ENCODE measurements around the gene SNCAIP. TPM values are rescaled to one million over a fixed set of nuclear protein-coding genes. Genes with fewer than 3 reads are reported as not detected.

SNCAIP gene
- total RNA-seq, 5 donors from 2014 or later (not counting 1 experiment from before 2014, with no cell fraction given), result not detected

DNA sequence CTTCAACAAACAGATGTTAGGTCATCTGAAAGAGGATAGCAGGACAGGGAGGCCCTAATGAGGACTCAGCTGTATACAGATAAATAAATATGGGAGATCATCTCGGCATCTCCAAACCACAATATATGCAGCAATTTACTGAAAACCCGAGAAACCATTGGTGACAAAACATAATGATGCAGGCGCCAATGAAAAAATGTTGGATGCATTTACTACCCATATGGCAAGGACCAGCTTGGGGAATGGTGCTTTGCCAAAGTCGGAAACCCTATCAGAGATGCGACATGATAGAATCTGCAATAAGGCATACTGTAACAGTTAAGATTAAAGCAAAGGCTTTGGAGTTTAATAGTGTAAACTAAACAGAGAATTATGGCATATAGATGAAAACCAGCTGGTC is 92.0 kb downstream of the SNCAIP start:
- Histone ChIP-seq H3K9me3 (no peaks in the 10 kb centered on the region), H3K4me3 (ENCODE audit: control insufficient read depth in 1 of 2, extremely low read depth in 1 of 2, low read length in 1 of 2) (no peak overlapping the region), H3K4me1 (ENCODE audit: control insufficient read depth in 1 of 2, extremely low read depth in 1 of 2, insufficient read depth in 2 of 2, low read length in 2 of 2) (no peaks in the 10 kb centered on the region), H3K27me3 (replicated peaks in 1 of 2; ENCODE audit: control insufficient read depth in 2 of 2, extremely low read depth in 1 of 2, insufficient read depth in 2 of 2, low read length in 1 of 2) (no peaks in the 10 kb centered on the region), H3K36me3 (ENCODE audit: control insufficient read depth in 2 of 2, extremely low read depth in 1 of 2, insufficient read depth in 1 of 2, low read length in 1 of 2) (no peaks in the 10 kb centered on the region), H3K27ac (ENCODE audit: low read length) (no peak overlapping the region)
- H3K4me3 Mint-ChIP-seq, result no peak overlapping the region
- CTCF ChIA-PET, result no interaction called here
- WGBS (ENCODE audit: insufficient coverage), result 100% methylated on average over 2 of the region's 5 CpGs
- no peak for ATAC-seq (replicated peaks in 1 of 4)
- no peaks in the 10 kb centered on the region for H3K4me1 Mint-ChIP-seq
- H3K27ac Mint-ChIP-seq, result no peak overlapping the region
- POLR2A ChIA-PET, result no interaction called here
- peaks cover 0 to 8% of the 10 kb centered on the region in 2 donors for H3K27me3 Mint-ChIP-seq
- H3K9me3 Mint-ChIP-seq, result peaks cover 0 to 5% (median 0%) of the 10 kb centered on the region in 3 donors
- no peak for DNase-seq
- no peaks in the 10 kb centered on the region for H3K36me3 Mint-ChIP-seq

DNA sequence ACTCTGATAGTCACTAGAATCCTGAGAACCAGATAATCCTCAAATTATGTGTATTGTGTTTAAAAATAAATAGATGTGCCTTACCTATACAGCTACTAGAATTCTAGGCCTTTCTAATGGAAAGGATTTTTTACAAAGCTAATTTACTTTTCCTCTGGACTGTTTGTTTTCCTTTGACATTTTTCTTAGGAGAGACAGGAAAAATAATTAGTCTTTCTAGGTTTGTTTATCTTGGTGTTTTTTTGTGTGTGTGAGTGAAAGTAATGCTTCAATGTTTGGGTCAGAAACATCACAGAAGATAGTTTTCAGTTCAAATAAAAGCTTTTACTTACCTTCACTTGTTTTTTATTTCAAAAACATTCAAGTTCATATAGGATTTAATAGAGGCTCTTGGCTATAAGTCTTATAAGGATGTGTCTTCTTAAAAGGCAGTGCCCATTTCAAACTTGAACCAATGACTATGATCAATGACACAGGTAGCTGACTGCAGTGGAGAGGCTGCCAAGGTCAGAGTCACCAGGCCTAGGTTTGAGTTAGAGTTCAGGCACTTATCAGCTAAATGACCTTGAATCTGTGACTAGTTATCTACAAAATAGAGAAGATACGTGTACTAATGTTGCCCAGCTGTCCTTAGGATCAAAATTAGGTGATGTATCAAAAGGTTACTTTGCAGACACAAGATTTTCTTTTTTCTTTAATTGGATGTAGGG is 92.8 kb downstream of the SNCAIP start:
- H3K9me3 ChIP-seq, result no peaks in the 10 kb centered on the region
- Mint-ChIP-seq H3K27me3 (peaks cover 0 to 6% of the 10 kb centered on the region in 2 donors), H3K4me1 (no peaks in the 10 kb centered on the region), H3K27ac (no peak overlapping the region), H3K36me3 (no peaks in the 10 kb centered on the region), H3K9me3 (peaks cover 0 to 5% (median 0%) of the 10 kb centered on the region in 3 donors), H3K4me3 (no peak overlapping the region)
- no peaks in the 10 kb centered on the region for H3K27me3 ChIP-seq (replicated peaks in 1 of 2; ENCODE audit: control insufficient read depth in 2 of 2, extremely low read depth in 1 of 2, insufficient read depth in 2 of 2, low read length in 1 of 2)
- ChIA-PET CTCF (no interaction called here), POLR2A (no interaction called here)
- no peaks in the 10 kb centered on the region for H3K36me3 ChIP-seq (ENCODE audit: control insufficient read depth in 2 of 2, extremely low read depth in 1 of 2, insufficient read depth in 1 of 2, low read length in 1 of 2)
- H3K4me3 ChIP-seq (ENCODE audit: control insufficient read depth in 1 of 2, extremely low read depth in 1 of 2, low read length in 1 of 2), result no peak overlapping the region
- H3K27ac ChIP-seq (ENCODE audit: low read length), result no peak overlapping the region
- ATAC-seq (replicated peaks in 1 of 4) (no peak), DNase-seq (no peak)
- whole genome bisulfite sequencing (ENCODE audit: insufficient coverage), result 40% methylated on average over 1 of the region's 1 CpG
- no peaks in the 10 kb centered on the region for H3K4me1 ChIP-seq (ENCODE audit: control insufficient read depth in 1 of 2, extremely low read depth in 1 of 2, insufficient read depth in 2 of 2, low read length in 2 of 2)

DNA sequence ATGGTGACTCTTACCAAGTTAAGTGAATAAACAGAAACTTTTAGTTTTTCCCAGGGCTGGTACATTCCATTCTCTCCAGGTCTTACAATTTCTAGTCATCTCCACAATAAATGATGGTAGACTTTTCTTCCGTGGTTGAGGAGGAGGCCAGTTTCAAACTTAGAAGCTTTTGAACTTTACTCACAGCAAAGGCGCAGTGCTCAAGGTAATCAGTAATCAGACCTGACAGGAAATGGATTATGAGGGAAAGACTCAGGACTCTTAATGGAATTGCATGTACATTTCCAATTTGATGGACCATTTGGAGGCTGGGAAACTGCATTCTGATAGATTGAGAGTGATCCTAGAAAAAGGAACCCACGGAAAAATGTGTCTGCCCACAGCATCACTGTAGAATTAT is 93.7 kb downstream of the SNCAIP start:
- no peaks in the 10 kb centered on the region for H3K4me1 ChIP-seq (ENCODE audit: control insufficient read depth in 1 of 2, extremely low read depth in 1 of 2, insufficient read depth in 2 of 2, low read length in 2 of 2)
- ChIA-PET POLR2A (no interaction called here), CTCF (no interaction called here)
- DNase-seq (no peak), ATAC-seq (replicated peaks in 1 of 4) (no peak)
- H3K27me3 ChIP-seq (replicated peaks in 1 of 2; ENCODE audit: control insufficient read depth in 2 of 2, extremely low read depth in 1 of 2, insufficient read depth in 2 of 2, low read length in 1 of 2), result no peaks in the 10 kb centered on the region
- H3K9me3 Mint-ChIP-seq, result no peaks in the 10 kb centered on the region
- no peaks in the 10 kb centered on the region for H3K36me3 Mint-ChIP-seq
- 77% methylated on average over 2 of the region's 3 CpGs for WGBS (ENCODE audit: insufficient coverage)
- no peaks in the 10 kb centered on the region for H3K36me3 ChIP-seq (ENCODE audit: control insufficient read depth in 2 of 2, extremely low read depth in 1 of 2, insufficient read depth in 1 of 2, low read length in 1 of 2)
- no peak overlapping the region for H3K27ac Mint-ChIP-seq
- no peaks in the 10 kb centered on the region for H3K9me3 ChIP-seq
- H3K27ac ChIP-seq (ENCODE audit: low read length), result no peak overlapping the region
- H3K4me3 ChIP-seq (ENCODE audit: control insufficient read depth in 1 of 2, extremely low read depth in 1 of 2, low read length in 1 of 2), result no peak overlapping the region
- no peak overlapping the region for H3K4me3 Mint-ChIP-seq
- H3K27me3 Mint-ChIP-seq, result no peaks in the 10 kb centered on the region
- H3K4me1 Mint-ChIP-seq, result no peaks in the 10 kb centered on the region

DNA sequence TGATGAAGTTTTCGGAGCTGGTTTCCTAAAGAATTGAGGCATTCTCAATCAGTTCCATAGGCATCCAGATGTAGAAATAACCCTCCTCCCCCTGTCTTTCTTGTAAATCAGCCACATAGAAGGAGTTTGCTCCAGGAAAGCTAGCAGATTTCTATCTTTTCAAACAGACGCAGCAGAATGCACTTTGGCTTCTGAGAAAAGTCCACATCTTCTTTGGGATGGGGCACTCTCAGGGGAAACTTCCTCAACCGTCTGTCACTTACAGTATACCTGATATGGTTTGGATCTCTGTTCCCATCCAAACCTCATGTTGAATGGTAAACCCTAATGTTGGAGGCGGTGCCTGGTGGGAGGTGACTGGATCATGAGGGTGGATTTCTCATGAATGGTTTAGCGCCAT is 94.1 kb downstream of the SNCAIP start:
- Mint-ChIP-seq H3K9me3 (no peaks in the 10 kb centered on the region), H3K4me1 (no peaks in the 10 kb centered on the region), H3K27ac (no peak overlapping the region), H3K4me3 (no peak overlapping the region), H3K36me3 (no peaks in the 10 kb centered on the region), H3K27me3 (no peaks in the 10 kb centered on the region)
- H3K36me3 ChIP-seq (ENCODE audit: control insufficient read depth in 2 of 2, extremely low read depth in 1 of 2, insufficient read depth in 1 of 2, low read length in 1 of 2), result no peaks in the 10 kb centered on the region
- no peak overlapping the region for H3K4me3 ChIP-seq (ENCODE audit: control insufficient read depth in 1 of 2, extremely low read depth in 1 of 2, low read length in 1 of 2)
- no peaks in the 10 kb centered on the region for H3K27me3 ChIP-seq (replicated peaks in 1 of 2; ENCODE audit: control insufficient read depth in 2 of 2, extremely low read depth in 1 of 2, insufficient read depth in 2 of 2, low read length in 1 of 2)
- no peak overlapping the region for H3K27ac ChIP-seq (ENCODE audit: low read length)
- WGBS (ENCODE audit: insufficient coverage), result 100% methylated on average over 2 of the region's 5 CpGs
- POLR2A ChIA-PET, result no interaction called here
- no peaks in the 10 kb centered on the region for H3K9me3 ChIP-seq
- no peak for ATAC-seq (replicated peaks in 1 of 4)
- no peak for DNase-seq
- CTCF ChIA-PET, result no interaction called here
- H3K4me1 ChIP-seq (ENCODE audit: control insufficient read depth in 1 of 2, extremely low read depth in 1 of 2, insufficient read depth in 2 of 2, low read length in 2 of 2), result no peaks in the 10 kb centered on the region

DNA sequence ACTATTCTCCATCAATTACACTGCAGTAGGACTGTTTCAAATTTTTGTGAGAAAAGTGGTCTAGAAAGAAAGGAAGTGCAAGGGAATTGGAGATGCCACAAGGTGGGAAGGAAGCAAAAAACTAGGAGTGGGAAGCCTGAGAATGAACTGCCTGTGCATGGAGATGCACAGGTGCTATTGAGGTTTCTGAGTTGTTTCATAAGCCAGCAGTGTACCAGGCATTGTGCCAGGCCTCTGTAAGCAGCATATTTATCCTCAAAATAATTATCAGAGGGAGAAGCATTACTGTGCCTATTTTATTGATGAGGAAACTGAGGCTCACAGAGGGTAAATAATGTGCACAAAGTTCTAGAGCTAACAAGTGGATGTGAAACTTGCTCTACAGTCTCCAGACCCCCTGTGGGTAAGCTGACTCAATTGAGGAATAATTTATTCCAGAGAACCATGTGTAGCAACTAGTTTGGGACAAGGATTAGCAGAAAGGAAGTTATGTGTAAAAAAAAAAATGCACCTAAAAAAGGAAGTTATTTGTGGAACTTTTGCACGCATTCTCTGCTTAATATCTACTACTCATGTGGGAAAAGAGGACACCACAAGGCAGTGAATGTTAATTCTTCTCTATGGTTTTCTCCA is 96.7 kb downstream of the SNCAIP start:
- ATAC-seq (replicated peaks in 1 of 4) (no peak), DNase-seq (no peak)
- Histone ChIP-seq H3K9me3 (no peaks in the 10 kb centered on the region), H3K36me3 (ENCODE audit: control insufficient read depth in 2 of 2, extremely low read depth in 1 of 2, insufficient read depth in 1 of 2, low read length in 1 of 2) (no peaks in the 10 kb centered on the region), H3K4me1 (ENCODE audit: control insufficient read depth in 1 of 2, extremely low read depth in 1 of 2, insufficient read depth in 2 of 2, low read length in 2 of 2) (no peaks in the 10 kb centered on the region), H3K4me3 (ENCODE audit: control insufficient read depth in 1 of 2, extremely low read depth in 1 of 2, low read length in 1 of 2) (no peak overlapping the region), H3K27ac (ENCODE audit: low read length) (no peak overlapping the region), H3K27me3 (replicated peaks in 1 of 2; ENCODE audit: control insufficient read depth in 2 of 2, extremely low read depth in 1 of 2, insufficient read depth in 2 of 2, low read length in 1 of 2) (no peaks in the 10 kb centered on the region)
- Mint-ChIP-seq H3K36me3 (no peaks in the 10 kb centered on the region), H3K4me3 (no peak overlapping the region), H3K4me1 (no peaks in the 10 kb centered on the region), H3K27me3 (no peaks in the 10 kb centered on the region), H3K27ac (no peak overlapping the region), H3K9me3 (peaks cover 0 to 6% (median 0%) of the 10 kb centered on the region in 3 donors)
- no CpG with 5 or more reads among the region's 1 CpG for WGBS (ENCODE audit: insufficient coverage)
- ChIA-PET CTCF (no interaction called here), POLR2A (no interaction called here)

DNA sequence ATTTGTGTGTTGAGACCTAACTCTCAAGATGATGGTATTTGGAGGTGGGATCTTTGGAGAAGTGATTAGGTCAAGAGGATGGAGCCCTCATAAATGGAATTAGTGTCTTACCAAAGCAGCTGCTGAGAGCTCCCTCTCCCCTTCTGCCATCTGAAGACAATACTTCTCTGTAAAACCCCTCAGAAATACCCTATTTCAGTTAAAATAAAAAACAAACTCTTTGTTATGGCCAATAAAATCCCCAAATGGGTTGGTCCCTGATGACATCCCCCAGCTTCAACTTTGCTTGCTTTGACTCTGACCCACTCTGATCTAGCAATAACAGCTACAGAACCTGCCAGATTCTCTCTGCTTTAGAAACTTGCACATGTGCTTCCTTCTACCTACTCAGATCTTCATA is 100.9 kb downstream of the SNCAIP start:
- H3K4me3 ChIP-seq (ENCODE audit: control insufficient read depth in 1 of 2, extremely low read depth in 1 of 2, low read length in 1 of 2), result no peak overlapping the region
- H3K9me3 ChIP-seq, result no peaks in the 10 kb centered on the region
- no peaks in the 10 kb centered on the region for H3K4me1 ChIP-seq (ENCODE audit: control insufficient read depth in 1 of 2, extremely low read depth in 1 of 2, insufficient read depth in 2 of 2, low read length in 2 of 2)
- H3K27ac ChIP-seq (ENCODE audit: low read length), result no peak overlapping the region
- H3K9me3 Mint-ChIP-seq, result peaks cover 0 to 6% (median 0%) of the 10 kb centered on the region in 3 donors
- ChIA-PET POLR2A (no interaction called here), CTCF (no interaction called here)
- H3K27ac Mint-ChIP-seq, result no peak overlapping the region
- no peak overlapping the region for H3K4me3 Mint-ChIP-seq
- H3K36me3 Mint-ChIP-seq, result no peaks in the 10 kb centered on the region
- ATAC-seq (replicated peaks in 1 of 4), result no peak
- peaks cover 0 to 6% of the 10 kb centered on the region in 2 donors for H3K27me3 Mint-ChIP-seq
- no peaks in the 10 kb centered on the region for H3K4me1 Mint-ChIP-seq
- no peaks in the 10 kb centered on the region for H3K36me3 ChIP-seq (ENCODE audit: control insufficient read depth in 2 of 2, extremely low read depth in 1 of 2, insufficient read depth in 1 of 2, low read length in 1 of 2)
- no peaks in the 10 kb centered on the region for H3K27me3 ChIP-seq (replicated peaks in 1 of 2; ENCODE audit: control insufficient read depth in 2 of 2, extremely low read depth in 1 of 2, insufficient read depth in 2 of 2, low read length in 1 of 2)
- DNase-seq, result no peak

All from T-cell (primary cell).